Mammary epithelial cell (primary cell): ENCODE data around the gene PSMD6.

Experiments
- CTCF ChIP-seq, 2 donors: IDR thresholded peaks in 1 of 2; conservative IDR thresholded peaks in 1 of 2; 2 replicates each; pipeline ENCODE4 v1.5.1; 2011 to 2012; ENCODE audit warnings: inconsistent platforms in 2 of 2, low read length in 2 of 2, mild to moderate bottlenecking in 2 of 2, control low read depth in 1 of 2, low read depth in 1 of 2; ENCODE audit not compliant: insufficient read depth in 1 of 2; ENCODE audit errors: extremely low read depth in 1 of 2
- EZH2 ChIP-seq: IDR thresholded peaks from 2 replicates; pipeline ENCODE4 v1.6.1; 2012; ENCODE audit warnings: low read length, inconsistent platforms, borderline replicate concordance

- TF ChIP-seq CTCF (conservative IDR thresholded peaks at IDR 0.05 in 1 of 2, IDR thresholded peaks at IDR 0.05 in 1 of 2; ENCODE audit: extremely low read depth in 1 of 2, insufficient read depth in 1 of 2, low read depth in 1 of 2, low read length in 2 of 2), result peak; percentile 96 to 100
- no peak for TF ChIP-seq EZH2
Measured at GRCh38 chr3:64023187-64023860, at the start of gene PSMD6.
